Measurements from ENCODE around the gene DISC1.

Gene DISC1

DNA sequence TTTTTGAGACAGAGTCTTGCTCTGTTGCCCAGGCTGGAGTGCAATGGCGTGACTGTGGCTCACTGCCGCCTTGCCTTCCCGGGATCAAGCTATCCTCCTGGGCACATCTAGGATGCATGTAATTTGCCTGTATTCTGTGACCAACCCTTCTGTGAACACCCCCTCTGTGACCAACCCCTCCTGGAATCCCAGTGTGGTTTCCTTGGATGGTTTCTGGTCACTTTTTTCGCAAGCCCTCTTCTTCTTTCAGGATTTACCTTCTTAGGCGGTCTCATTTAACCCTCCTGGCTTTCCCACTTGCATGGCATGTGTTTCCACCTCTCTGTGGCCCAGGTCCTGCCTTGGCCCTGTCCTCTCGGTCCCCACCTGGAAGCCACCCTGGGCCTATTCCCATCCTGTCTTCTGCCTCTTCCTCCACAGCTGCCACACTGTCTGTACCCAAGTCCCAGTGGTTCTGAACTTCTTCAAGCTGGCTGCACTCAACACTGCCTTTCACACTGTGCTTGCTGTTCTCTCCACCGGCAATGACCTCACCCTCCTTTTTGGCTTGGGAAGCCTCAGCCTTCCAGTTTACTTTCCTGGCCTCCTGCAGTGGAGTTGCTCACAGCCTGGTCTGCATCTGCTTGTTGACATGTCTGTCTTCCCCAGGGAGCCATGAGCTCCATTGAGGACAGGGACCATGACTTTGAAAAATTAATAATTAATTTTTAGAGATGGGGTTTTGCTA lies 57.0 kb downstream of the DISC1 start:
- no peak overlapping the region for H3K27ac ChIP-seq (replicated peaks)
- TF ChIP-seq, protein P1, sequence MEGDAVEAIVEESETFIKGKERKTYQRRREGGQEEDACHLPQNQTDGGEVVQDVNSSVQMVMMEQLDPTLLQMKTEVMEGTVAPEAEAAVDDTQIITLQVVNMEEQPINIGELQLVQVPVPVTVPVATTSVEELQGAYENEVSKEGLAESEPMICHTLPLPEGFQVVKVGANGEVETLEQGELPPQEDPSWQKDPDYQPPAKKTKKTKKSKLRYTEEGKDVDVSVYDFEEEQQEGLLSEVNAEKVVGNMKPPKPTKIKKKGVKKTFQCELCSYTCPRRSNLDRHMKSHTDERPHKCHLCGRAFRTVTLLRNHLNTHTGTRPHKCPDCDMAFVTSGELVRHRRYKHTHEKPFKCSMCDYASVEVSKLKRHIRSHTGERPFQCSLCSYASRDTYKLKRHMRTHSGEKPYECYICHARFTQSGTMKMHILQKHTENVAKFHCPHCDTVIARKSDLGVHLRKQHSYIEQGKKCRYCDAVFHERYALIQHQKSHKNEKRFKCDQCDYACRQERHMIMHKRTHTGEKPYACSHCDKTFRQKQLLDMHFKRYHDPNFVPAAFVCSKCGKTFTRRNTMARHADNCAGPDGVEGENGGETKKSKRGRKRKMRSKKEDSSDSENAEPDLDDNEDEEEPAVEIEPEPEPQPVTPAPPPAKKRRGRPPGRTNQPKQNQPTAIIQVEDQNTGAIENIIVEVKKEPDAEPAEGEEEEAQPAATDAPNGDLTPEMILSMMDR (IDR thresholded peaks at IDR 0.05; ENCODE audit: insufficient read depth, low read length): no peak
- TF ChIP-seq GABPA (IDR thresholded peaks at IDR 0.05; ENCODE audit: low read depth): no peak
- TF ChIP-seq POLR2AphosphoS5 (IDR thresholded peaks at IDR 0.05; ENCODE audit: low read depth): no peak
- TF ChIP-seq, protein P2, sequence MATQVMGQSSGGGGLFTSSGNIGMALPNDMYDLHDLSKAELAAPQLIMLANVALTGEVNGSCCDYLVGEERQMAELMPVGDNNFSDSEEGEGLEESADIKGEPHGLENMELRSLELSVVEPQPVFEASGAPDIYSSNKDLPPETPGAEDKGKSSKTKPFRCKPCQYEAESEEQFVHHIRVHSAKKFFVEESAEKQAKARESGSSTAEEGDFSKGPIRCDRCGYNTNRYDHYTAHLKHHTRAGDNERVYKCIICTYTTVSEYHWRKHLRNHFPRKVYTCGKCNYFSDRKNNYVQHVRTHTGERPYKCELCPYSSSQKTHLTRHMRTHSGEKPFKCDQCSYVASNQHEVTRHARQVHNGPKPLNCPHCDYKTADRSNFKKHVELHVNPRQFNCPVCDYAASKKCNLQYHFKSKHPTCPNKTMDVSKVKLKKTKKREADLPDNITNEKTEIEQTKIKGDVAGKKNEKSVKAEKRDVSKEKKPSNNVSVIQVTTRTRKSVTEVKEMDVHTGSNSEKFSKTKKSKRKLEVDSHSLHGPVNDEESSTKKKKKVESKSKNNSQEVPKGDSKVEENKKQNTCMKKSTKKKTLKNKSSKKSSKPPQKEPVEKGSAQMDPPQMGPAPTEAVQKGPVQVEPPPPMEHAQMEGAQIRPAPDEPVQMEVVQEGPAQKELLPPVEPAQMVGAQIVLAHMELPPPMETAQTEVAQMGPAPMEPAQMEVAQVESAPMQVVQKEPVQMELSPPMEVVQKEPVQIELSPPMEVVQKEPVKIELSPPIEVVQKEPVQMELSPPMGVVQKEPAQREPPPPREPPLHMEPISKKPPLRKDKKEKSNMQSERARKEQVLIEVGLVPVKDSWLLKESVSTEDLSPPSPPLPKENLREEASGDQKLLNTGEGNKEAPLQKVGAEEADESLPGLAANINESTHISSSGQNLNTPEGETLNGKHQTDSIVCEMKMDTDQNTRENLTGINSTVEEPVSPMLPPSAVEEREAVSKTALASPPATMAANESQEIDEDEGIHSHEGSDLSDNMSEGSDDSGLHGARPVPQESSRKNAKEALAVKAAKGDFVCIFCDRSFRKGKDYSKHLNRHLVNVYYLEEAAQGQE (IDR thresholded peaks at IDR 0.05; ENCODE audit: insufficient replicate concordance, low read depth): no peak
- TF ChIP-seq SPI1 (IDR thresholded peaks at IDR 0.05; ENCODE audit: borderline replicate concordance, low read depth): no peak
- no peak overlapping the region for H3K4me3 ChIP-seq (replicated peaks; ENCODE audit: insufficient read depth, low read length)
- no peak for DNase-seq (ENCODE audit: low read depth in 1 of 2, low spot score in 1 of 2)
- H3K27me3 ChIP-seq (ENCODE audit: insufficient read depth, poor library complexity, severe bottlenecking): no peaks in the 10 kb centered on the region

DNA sequence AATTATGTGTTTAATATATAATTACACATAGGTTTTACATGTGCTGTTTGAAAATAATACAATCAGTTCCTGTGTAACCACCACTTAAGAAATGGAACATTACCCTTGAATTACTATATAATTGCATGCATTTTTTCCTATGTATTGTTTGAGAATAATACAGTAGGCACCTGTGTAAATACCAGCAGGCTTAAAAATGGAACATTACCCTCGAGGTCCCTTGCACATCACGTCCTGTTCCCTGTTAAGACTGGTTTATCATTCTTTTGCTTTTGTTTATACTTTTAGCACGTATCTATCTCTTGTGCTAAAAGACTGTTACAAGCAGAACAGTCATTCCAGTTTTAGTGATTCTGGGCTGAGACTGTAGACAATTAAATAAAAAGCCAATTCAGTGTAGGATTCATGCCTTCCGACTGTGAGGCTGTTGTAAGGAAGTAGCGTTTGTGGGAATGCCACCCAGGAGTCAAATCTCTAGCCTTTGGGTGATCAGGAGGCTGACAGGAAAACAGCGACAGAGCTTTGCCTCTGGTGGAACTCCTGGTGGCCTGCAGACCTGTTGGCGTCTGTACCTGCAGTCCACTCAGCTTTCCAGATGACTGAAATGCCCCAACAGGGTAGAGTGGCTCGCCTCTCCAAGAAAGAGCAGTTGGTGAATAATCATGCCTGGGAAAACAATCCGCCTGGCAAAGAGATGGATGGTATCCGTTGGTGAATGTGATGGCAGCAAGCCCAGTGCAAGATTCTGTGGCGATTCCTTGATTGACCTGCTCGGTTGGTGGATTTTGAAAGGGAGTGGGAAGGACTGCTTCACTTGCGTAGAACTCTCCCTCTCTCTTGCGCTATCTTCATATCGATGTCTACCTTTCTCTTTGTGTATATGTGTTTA lies 58.0 kb downstream of the DISC1 start:
- no peak overlapping the region for H3K4me3 ChIP-seq (replicated peaks; ENCODE audit: insufficient read depth, low read length)
- no peaks in the 10 kb centered on the region for H3K27me3 ChIP-seq (ENCODE audit: insufficient read depth, poor library complexity, severe bottlenecking)
- TF ChIP-seq SPI1 (IDR thresholded peaks at IDR 0.05; ENCODE audit: borderline replicate concordance, low read depth) (no peak), GABPA (IDR thresholded peaks at IDR 0.05; ENCODE audit: low read depth) (no peak)
- TF ChIP-seq, protein P2 (IDR thresholded peaks at IDR 0.05; ENCODE audit: insufficient replicate concordance, low read depth): no peak
- H3K27ac ChIP-seq (replicated peaks): no peak overlapping the region
- DNase-seq (ENCODE audit: low read depth in 1 of 2, low spot score in 1 of 2): no peak

DNA sequence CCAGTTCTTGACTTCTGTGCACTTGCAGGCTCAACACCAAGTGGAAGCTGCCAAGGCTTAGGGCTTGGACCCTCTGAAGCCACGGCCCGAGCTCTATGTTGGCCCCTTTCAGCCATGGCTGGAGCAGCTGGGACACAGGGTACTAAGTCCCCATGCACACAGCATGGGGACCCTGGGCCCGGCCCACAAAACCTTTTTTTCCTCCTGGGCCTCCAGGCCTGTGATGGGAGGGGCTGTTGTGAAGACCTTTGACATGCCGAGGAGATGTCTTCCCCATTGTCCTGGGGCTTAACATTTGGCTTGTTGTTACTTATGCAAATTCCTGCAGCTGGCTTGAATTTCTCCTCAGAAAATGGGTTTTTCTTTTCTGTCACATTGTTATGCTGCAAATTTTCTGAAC lies 59.8 kb downstream of the DISC1 start:
- TF ChIP-seq, protein P2 (IDR thresholded peaks at IDR 0.05; ENCODE audit: insufficient replicate concordance, low read depth): no peak
- no peak for TF ChIP-seq SPI1 (IDR thresholded peaks at IDR 0.05; ENCODE audit: borderline replicate concordance, low read depth)
- TF ChIP-seq, protein P1 (IDR thresholded peaks at IDR 0.05; ENCODE audit: insufficient read depth, low read length): no peak
- TF ChIP-seq POLR2AphosphoS5 (IDR thresholded peaks at IDR 0.05; ENCODE audit: low read depth): no peak
- no peak for TF ChIP-seq GABPA (IDR thresholded peaks at IDR 0.05; ENCODE audit: low read depth)
- Histone ChIP-seq H3K27ac (replicated peaks) (no peak overlapping the region), H3K27me3 (ENCODE audit: insufficient read depth, poor library complexity, severe bottlenecking) (no peaks in the 10 kb centered on the region), H3K4me3 (replicated peaks; ENCODE audit: insufficient read depth, low read length) (no peak overlapping the region)
- no peak for DNase-seq (ENCODE audit: low read depth in 1 of 2, low spot score in 1 of 2)

All from HL-60 (cell line).